ENCODE results near the gene CLMP. TPM values are rescaled to one million over a fixed set of nuclear protein-coding genes. Genes with fewer than 3 reads are reported as not detected.
A peak's percentile ranks its signal among the peaks of the same experiment; 100 is the strongest.

The CLMP gene
- total RNA-seq, 1 experiment from 2014 or later, result 5.4 TPM

DNA sequence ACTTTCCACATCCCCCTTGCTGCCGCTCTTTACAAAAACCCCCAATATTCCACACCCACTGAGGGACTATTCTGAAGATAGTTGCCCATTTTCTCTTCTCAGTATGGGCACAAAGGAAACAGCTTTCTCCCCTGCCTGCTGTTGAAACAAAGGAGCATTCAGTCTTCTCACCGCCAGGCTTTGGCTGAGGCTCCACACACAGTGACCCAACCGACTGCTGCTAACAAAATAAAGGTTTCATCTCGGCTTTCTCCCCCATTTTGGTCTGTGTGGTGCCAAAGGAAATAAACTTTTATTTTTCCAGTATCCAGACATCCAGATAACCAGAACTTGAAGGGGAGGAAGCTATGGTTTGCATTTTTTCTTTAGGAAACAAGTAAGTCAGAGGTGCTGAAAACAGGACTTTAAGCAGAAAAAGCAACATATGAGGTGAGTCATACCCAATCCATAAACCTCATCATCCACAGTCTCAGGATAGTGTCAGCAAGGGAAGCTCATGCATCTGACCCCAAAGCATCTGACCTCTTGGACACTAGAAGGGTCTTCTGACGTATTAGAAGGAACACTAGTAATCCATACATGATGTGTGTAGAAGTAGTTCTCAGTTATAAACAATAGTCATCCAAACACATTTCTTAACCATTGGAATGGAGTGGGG, 6.4 kb downstream of the CLMP start:
- POLR2A ChIA-PET (ENCODE audit: unreplicated experiment), result no interaction called here
- intact Hi-C loops (cut with micrococcal nuclease; ENCODE audit: unreplicated experiment), result loop anchor here (10.0 kb wide), 1 partner anchor 74 kb away; no protein-coding TSS in a partner anchor
- CTCF ChIA-PET, result no interaction called here
- Histone ChIP-seq H3K9me2 (ENCODE audit: insufficient read depth) (no peaks in the 10 kb centered on the region), H4K20me1 (ENCODE audit: insufficient read depth) (no peaks in the 10 kb centered on the region), H3K36me3 (ENCODE audit: low read depth) (no peaks in the 10 kb centered on the region), H3K27me3 (ENCODE audit: insufficient read depth, low read depth) (no peaks in the 10 kb centered on the region), H3F3A (ENCODE audit: insufficient read depth, low read depth) (peaks cover 32% of the 10 kb centered on the region), H3K9me3 (ENCODE audit: insufficient read depth, low read depth) (no peaks in the 10 kb centered on the region), H3K4me1 (replicated peaks; ENCODE audit: insufficient read depth) (peaks cover 71% of the 10 kb centered on the region), H3K4me2 (peak overlapping the region; percentile 26), H2AFZ (no peak overlapping the region), H3K79me2 (ENCODE audit: low read depth) (peaks cover 36% of the 10 kb centered on the region), H3K27ac (peak overlapping the region; percentile 40), H3K4me3 (no peak overlapping the region)
- no TSS peak for BruUV-seq (replicated peaks)
- no peak for DNase-seq
- no peak for TF ChIP-seq EZH2 (IDR thresholded peaks at IDR 0.05; ENCODE audit: low read depth)
- TF ChIP-seq, protein P1, sequence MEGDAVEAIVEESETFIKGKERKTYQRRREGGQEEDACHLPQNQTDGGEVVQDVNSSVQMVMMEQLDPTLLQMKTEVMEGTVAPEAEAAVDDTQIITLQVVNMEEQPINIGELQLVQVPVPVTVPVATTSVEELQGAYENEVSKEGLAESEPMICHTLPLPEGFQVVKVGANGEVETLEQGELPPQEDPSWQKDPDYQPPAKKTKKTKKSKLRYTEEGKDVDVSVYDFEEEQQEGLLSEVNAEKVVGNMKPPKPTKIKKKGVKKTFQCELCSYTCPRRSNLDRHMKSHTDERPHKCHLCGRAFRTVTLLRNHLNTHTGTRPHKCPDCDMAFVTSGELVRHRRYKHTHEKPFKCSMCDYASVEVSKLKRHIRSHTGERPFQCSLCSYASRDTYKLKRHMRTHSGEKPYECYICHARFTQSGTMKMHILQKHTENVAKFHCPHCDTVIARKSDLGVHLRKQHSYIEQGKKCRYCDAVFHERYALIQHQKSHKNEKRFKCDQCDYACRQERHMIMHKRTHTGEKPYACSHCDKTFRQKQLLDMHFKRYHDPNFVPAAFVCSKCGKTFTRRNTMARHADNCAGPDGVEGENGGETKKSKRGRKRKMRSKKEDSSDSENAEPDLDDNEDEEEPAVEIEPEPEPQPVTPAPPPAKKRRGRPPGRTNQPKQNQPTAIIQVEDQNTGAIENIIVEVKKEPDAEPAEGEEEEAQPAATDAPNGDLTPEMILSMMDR (conservative IDR thresholded peaks at IDR 0.05), result no peak

DNA sequence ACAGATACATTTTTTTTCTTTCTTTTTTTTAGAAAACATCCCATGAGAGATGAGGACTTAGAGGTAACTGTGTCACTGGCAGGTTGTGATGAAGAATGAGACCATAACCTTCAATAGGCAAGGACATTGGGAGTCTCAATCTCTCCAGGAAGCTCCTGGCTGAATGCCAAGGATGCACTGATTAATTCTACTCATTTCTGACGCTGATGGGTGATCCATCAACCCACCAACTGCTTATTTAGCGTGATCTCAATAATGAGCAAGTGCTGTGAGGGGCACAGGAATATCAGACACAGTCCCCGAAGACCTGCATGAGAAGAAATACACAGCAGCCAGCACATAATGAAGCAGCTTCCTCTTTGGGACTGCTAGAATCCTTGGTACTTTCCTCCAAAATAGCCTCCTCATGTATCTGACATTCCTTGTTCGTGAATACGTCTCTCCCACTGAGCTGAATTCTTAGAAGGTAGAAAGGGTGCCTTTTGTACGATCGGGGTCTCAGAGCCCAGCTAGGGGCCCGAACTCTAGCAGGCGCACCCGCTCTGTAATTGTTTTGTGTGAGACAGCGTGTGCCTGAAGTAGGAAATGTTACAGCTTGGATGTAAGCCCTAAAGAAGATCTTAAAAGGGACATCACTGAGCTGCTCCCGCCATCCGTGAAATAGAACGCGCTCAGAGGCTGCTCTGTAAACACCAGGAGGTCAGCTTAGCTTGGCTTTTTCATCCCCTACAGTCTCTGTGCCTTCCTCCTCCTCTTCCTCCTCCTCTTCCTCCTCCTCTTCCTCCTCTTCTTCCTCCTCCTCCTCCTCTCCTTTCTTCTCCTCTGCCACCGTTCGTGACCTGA, 7.2 kb downstream of the CLMP start:
- no peaks in the 10 kb centered on the region for H4K20me1 ChIP-seq (ENCODE audit: insufficient read depth)
- CTCF ChIA-PET, result no interaction called here
- H3K27ac ChIP-seq, result peak overlapping the region; percentile 70
- peak overlapping the region; percentile 26 for H3K4me2 ChIP-seq
- H3K9me3 ChIP-seq (ENCODE audit: insufficient read depth, low read depth), result no peaks in the 10 kb centered on the region
- no TSS peak for BruUV-seq (replicated peaks)
- intact Hi-C loops (cut with micrococcal nuclease; ENCODE audit: unreplicated experiment), result loop anchor here (10.0 kb wide), 1 partner anchor 73 kb away; no protein-coding TSS in a partner anchor
- H3K79me2 ChIP-seq (ENCODE audit: low read depth), result peaks cover 31% of the 10 kb centered on the region
- H3K4me3 ChIP-seq, result no peak overlapping the region
- H3K36me3 ChIP-seq (ENCODE audit: low read depth), result no peaks in the 10 kb centered on the region
- POLR2A ChIA-PET (ENCODE audit: unreplicated experiment), result no interaction called here
- no peaks in the 10 kb centered on the region for H3K27me3 ChIP-seq (ENCODE audit: insufficient read depth, low read depth)
- TF ChIP-seq EZH2 (IDR thresholded peaks at IDR 0.05; ENCODE audit: low read depth), result no peak
- TF ChIP-seq, protein P1 (conservative IDR thresholded peaks at IDR 0.05), result no peak
- H3K4me1 ChIP-seq (replicated peaks; ENCODE audit: insufficient read depth), result peaks cover 71% of the 10 kb centered on the region
- no peaks in the 10 kb centered on the region for H3K9me2 ChIP-seq (ENCODE audit: insufficient read depth)
- H2AFZ ChIP-seq, result no peak overlapping the region
- peaks cover 25% of the 10 kb centered on the region for H3F3A ChIP-seq (ENCODE audit: insufficient read depth, low read depth)
- no peak for DNase-seq

DNA sequence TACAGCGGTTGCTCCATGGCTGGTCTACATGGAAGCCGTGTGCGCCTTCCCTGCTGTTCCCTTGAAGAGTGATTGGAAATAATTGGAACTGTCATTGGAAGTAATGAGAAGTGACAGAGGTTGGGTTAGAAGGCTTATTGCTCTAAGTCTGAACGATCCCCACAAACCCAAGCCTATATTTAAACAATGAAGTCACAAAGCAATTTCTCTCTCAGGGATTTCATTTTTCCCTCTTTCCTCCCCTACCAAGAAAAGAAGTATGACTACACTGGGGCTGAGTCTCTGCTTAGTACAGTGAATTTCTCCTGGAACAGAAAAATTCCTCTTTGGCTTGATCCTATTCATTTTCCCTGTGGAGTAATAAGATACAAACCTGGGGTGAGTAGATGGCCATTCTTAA, 7.8 kb downstream of the CLMP start:
- ChIA-PET CTCF (no interaction called here), POLR2A (ENCODE audit: unreplicated experiment) (no interaction called here)
- Histone ChIP-seq H3K4me1 (replicated peaks; ENCODE audit: insufficient read depth) (peaks cover 72% of the 10 kb centered on the region), H3K4me3 (no peak overlapping the region), H3K9me2 (ENCODE audit: insufficient read depth) (no peaks in the 10 kb centered on the region), H3K27me3 (ENCODE audit: insufficient read depth, low read depth) (no peaks in the 10 kb centered on the region), H3K36me3 (ENCODE audit: low read depth) (no peaks in the 10 kb centered on the region), H4K20me1 (ENCODE audit: insufficient read depth) (no peaks in the 10 kb centered on the region), H3K27ac (peak overlapping the region; percentile 70), H3K4me2 (no peak overlapping the region), H2AFZ (no peak overlapping the region), H3K9me3 (ENCODE audit: insufficient read depth, low read depth) (no peaks in the 10 kb centered on the region), H3K79me2 (ENCODE audit: low read depth) (peaks cover 35% of the 10 kb centered on the region), H3F3A (ENCODE audit: insufficient read depth, low read depth) (peaks cover 24% of the 10 kb centered on the region)
- no peak for DNase-seq
- intact Hi-C loops (cut with micrococcal nuclease; ENCODE audit: unreplicated experiment), result loop anchor here (10.0 kb wide), 1 partner anchor 72 kb away; no protein-coding TSS in a partner anchor
- no peak for TF ChIP-seq EZH2 (IDR thresholded peaks at IDR 0.05; ENCODE audit: low read depth)
- TF ChIP-seq, protein P1 (conservative IDR thresholded peaks at IDR 0.05), result no peak
- no TSS peak for BruUV-seq (replicated peaks)
